GM19351 (cell line): Measurements from ENCODE around the gene CYP2S1.
"Not testable (repeated sequence)": the region's sequence is repeated elsewhere in the genome, so short reads cannot be mapped to it uniquely, and the experiment has no call there.

Source experiments
- ATAC-seq: cut with Tn5 transposase; IDR thresholded peaks from one replicate; pipeline ENCODE4 v1.9.1; 2021; ENCODE audit warnings: mild to moderate bottlenecking, moderate library complexity; ENCODE audit not compliant: unreplicated experiment

CYP2S1 gene

GRCh38 chr19:41193430-41194156 is 574 bp downstream of the CYP2S1 start:
- no peak for ATAC-seq

DNA sequence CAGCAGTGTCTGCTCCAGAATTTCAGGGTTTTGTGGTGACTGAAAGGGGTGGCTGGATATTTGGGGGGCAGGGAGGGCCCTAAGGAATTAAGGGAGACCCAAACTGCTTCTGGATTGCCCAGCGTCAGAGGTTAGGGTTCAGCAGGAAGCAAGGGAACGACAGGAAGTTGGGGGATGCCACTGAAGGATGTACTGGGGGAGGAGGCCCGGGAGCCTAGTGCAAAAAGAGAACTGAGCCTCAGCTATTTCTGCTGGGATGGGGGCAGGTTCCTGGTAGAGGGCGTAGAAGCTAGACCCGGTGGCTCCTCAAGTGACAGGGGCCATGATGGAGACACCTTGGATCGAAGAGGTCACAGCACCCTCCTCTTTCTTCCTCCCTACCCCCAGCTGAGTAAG is 1.1 kb downstream of the CYP2S1 start:
- ATAC-seq: no peak

DNA sequence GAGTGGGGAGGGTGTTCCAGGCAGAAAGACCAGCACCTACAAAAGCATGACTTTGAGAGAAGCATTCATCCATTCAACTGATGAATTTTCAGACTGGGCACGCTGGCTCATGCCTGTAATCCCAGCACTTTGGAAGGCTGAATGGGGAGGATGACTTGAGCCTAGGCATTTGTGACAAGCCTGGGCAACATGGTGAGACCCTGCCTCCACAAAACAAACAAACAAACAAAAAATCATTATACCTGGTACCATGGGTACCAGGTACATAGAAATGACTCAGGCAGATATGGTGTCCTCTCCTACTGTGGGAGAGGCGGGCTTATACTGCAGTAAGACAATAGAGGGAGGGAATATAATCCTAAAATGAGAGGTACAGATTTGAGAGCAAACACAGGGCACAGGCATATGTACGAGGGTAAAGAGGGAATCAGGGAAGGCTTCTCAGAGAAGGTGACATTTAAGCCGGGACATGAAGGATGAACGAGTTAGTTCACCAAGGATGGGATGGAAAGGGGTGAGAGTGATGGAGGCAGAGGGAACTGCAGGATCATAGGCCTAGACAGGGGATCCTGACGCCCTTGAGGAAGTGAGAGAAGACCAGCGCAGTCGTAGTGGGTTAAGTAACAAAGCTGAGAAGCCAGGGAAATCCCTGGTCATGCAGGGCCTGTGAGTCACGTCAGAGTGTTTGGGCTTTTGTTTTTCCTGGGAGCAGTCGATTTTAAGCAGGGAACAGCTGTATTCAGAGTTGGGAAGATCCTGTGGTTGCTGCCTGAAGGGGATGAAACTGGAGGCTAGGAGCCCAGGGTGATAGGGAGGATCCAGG is 2.9 kb downstream of the CYP2S1 start:
- ATAC-seq: no peak

- no peak for ATAC-seq
These were observed 5.5 kb downstream of the CYP2S1 start for GRCh38 chr19:41198559-41198958.

DNA sequence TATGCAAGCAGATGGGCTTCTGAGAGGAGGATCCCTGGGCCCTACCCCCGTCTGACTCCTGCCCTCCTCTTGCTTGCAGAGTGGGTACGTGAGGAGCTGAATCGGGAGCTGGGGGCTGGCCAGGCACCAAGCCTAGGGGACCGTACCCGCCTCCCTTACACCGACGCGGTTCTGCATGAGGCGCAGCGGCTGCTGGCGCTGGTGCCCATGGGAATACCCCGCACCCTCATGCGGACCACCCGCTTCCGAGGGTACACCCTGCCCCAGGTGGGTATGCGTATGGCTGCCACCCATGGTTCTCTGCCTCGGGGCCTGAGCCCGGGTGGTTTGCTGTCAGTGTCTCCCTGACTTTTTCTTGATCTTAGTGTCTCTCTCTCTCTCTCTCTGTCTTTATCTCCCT is 10.4 kb downstream of the CYP2S1 start:
- no peak for ATAC-seq

GRCh38 chr19:41204338-41204737 is 11.3 kb downstream of the CYP2S1 start:
- ATAC-seq: not testable (repeated sequence)

- ATAC-seq: no peak
These were observed 13.0 kb downstream of the CYP2S1 start for GRCh38 chr19:41205995-41206394.

GRCh38 chr19:41206456-41206855 is 13.4 kb downstream of the CYP2S1 start:
- ATAC-seq: no peak

DNA sequence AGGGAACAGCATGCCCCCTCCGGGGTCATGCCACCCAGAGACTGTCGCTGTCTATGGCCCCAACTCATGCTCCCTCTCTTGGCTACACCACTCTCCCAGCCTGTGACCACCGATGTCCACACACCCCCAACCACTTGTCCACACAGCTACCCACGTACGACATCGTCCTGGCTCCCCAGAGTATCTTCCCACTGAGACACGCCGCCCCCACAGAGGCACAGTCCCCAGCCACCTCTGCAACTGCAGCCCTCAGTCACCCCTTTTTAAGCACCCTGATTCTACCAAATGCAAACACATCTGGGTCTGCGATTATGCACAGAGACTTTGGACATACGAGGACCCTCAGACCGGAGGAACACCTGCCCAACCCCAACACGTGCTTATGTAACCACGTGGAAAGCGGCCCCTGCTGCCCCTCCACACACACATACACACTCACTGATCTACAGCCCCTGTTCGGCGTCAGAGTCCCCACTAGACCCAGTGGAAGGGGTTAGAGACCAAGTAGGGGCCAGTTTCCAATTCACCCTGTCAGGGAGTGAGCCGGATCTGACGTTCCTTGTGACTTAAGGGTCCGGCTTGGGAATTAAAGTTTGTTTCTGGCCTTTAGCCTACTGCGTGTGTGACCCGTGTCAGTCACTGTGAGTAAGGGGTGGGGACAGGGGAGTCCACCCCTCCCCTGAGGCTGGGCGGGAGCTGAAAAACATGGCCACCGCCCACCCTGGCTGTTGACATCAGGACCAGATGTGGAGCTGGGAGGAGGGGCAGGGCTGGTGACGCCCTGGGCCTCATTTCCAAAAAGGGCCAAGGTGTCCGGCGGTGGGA is 14.1 kb downstream of the CYP2S1 start:
- no peak for ATAC-seq

DNA sequence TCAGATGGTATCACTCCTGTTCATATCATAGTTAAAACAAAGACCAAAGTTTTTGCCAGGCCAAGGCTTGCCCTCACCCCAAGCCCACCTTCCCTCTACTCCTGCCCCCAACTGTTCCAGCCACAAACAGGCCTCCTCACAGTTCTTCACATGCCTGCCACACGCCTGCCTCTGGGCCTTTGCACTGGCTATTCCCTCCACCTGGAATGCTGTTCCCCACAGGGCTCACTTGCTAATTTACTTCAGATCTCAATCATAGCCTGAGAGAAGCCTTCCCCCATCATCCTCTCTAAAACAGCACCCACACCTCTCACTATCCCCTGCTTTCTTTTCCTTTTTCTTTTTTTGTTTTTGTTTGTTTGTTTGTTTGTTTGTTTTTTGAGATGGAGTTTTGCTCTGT is 21.1 kb downstream of the CYP2S1 start:
- no peak for ATAC-seq

- no peak for ATAC-seq
These were observed 24.7 kb downstream of the CYP2S1 start for GRCh38 chr19:41217741-41218140.

DNA sequence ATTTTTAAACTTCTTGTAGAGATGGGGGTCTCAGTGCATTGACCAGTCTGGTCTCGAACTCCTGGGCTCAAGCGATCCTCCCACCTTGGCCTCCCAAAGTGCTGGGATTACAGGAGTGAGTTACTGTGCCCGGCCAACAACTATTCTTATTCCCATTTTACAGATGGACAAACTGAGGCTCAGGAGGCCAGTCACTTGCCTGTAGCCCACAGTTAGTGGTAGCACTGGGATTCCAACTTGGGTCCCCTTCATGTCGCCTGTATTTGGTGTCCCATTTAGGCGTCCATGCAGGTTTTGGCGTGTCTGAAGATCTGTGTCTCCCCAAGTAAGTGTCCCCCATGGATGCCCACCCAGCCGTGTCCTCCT is 25.2 kb downstream of the CYP2S1 start:
- no peak for ATAC-seq

DNA sequence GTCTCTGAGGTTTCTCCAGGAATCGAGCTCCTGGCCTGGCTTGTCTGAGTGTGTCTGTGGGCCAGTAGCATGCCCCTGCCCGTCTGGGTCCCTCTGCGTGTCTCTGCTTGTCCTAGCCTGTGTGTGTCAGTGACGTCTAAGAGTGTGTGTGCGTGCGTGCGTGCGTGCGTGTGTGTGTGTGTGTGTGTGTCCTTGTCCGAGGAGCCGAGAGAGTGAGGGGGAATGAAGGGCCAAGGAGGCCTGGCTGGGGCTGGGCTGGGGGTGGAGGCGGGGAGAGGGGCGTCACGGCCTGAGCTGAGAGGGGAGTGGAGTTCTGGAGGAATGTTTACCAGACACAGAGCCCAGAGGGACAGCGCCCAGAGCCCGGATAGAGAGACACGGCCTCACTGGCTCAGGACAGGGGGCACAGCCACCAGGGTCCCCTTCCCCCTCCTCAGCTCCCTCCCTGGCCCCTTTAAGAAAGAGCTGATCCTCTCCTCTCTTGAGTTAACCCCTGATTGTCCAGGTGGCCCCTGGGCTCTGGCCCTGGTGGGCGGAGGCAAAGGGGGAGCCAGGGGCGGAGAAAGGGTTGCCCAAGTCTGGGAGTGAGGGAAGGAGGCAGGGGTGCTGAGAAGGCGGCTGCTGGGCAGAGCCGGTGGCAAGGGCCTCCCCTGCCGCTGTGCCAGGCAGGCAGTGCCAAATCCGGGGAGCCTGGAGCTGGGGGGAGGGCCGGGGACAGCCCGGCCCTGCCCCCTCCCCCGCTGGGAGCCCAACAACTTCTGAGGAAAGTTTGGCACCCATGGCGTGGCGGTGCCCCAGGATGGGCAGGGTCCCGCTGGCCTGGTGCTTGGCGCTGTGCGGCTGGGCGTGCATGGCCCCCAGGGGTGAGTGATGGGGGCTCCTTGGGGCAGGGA is 25.8 kb downstream of the CYP2S1 start, which contains the start of gene AXL:
Gene AXL, plus strand, starts transcription at position 609 of the 893 bp plus-strand sequence. Its CDS starts 170 bp downstream, at position 779.
- no peak for ATAC-seq

DNA sequence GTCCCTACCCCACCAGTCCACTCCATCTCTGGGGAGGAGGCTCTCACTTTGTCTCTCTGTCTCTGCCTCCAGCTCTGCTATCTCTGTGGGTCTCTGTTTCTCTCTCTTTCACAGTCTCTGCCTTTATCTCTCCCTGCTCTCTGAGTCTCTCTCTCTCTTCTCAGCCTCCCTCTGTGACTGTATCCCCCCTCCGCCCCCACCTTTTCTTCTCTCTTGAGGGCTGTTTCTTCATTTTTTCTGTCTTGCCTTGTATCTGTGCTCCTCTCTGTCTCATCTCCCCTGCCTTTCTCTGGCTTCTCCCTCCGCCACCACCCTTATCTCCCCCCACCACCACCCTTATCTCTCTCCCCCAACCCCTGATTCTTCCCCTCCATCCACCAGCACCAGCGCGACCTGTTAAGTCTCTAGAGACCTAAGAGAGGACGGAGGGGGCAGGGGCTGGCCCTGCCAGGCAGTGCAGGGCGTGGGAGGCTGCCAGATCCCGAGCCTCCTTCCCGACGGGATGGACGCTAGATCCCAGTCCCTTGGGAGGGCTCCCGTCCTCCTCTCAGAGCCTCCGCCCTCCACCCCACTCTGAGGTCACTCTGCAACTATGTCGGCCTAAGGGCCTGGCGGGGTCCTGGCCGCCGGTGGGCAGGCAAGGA is 27.0 kb downstream of the CYP2S1 start:
- ATAC-seq: no peak

GRCh38 chr19:41220811-41221210 is 27.8 kb downstream of the CYP2S1 start:
- ATAC-seq: no peak

- ATAC-seq: no peak
These were observed 28.6 kb downstream of the CYP2S1 start for GRCh38 chr19:41221514-41222205.

DNA sequence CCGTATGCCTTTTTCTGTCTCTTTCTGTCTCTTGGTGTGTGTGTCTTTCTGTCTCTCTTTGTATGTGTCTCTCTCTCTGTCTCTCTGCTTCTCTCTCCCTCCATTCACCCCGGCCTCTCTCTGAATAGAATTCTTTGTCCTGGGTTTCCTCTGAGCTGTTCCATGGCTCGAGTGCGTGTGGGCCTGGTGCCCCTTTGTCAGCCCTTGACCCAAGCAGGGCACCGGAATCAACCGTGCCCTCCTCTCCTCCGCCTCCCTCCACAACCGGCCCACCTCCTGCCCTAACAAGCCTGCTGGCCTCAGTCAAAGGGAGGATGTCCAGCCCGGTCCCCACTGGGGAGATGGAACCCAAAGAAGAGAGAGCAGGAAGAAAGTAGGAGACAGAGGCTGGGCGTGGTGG is 29.2 kb downstream of the CYP2S1 start:
- no peak for ATAC-seq

DNA sequence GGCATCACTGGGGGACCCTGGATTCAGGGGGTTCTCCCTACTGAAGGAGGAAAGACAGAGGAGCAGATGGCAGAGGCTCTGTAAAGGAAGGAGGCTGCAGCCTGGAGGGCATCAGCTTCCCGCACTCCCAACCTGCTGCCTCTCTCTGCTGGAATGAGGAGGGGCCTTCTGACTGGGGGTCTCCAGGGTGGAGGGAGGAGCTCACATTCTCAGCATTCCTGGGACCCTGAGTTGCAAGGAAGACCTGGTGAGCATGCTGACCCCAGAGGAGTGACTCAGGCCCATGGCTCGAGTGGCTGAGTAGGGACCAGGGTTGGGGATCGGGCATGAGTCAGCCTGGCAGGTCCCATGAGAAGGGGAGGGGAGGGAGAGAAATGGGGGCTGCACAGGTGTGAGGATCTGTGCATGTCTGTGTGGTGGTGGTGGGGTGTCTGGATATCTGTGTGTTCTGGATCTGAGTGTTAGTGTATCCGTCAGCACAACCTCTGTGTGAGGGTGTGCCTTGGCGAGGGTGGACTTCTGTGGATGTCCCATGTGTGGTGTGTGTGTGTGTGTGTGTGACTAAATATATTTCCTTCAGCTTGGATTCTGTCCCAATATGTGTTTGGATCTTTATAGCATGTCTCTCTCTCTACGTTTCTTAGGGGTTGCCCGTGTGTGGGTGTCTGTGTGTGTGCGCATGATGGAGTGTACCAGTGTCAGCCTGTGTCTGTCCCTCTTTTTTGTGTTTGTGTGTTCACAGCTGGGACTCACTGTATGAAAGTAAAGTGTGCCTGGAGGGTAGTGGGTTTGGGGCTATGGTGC is 30.6 kb downstream of the CYP2S1 start:
- ATAC-seq: no peak

DNA sequence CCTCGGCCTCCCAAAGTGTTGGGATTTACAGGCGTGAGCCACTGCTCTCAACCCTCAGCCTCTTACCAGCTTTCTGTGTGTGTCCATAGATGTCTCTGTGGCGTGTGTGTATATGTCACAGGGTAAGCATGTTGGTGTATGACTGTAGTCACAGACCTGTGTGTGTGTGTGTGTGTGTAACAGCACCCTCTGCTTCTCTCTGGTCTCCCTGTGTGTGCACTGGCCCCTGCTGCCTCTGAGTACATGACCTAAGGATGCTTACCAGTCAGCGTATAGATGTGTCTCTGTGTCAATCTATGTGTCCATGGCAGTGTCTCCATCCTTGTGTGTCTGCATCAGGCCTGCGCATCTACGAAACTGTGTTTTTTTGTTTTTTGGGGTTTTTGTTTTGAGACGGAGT is 31.6 kb downstream of the CYP2S1 start:
- ATAC-seq: no peak
